RWPE1 (cell line): ENCODE measurements around the gene PGM2.
"Not testable (repeated sequence)": the region's sequence is repeated elsewhere in the genome, so short reads cannot be mapped to it uniquely, and the experiment has no call there.

ENCODE experiments used
- CTCF ChIA-PET: fragments of 350-600 bp; sonication (Branson Sonifier 250); formaldehyde crosslinking; extraction: SDS; loops from one replicate; lab custom pipeline; 2021; lab: Yijun Ruan, JAX
- POLR2A ChIA-PET: fragments of 400-600 bp; formaldehyde crosslinking; extraction: SDS; loops from one replicate; lab custom pipeline; 2020; ENCODE audit warnings: antibody characterized with exemption; ENCODE audit not compliant: low non-redundant PET; lab: Yijun Ruan, JAX
- DNase-seq: peaks from one replicate; pipeline ENCODE4 v3.0.0; 2012; ENCODE audit warnings: low spot score
- H3K27ac ChIP-seq: fragments of 450-650 bp; 2 replicates; pipeline ENCODE4 v1.5.1; 2017
- TF ChIP-seq, protein P1 (sequence below): fragments of 450-650 bp; conservative IDR thresholded peaks from 2 replicates; pipeline ENCODE4 v1.5.1; 2017; ENCODE audit warnings: low read depth, mild to moderate bottlenecking

Gene PGM2

DNA sequence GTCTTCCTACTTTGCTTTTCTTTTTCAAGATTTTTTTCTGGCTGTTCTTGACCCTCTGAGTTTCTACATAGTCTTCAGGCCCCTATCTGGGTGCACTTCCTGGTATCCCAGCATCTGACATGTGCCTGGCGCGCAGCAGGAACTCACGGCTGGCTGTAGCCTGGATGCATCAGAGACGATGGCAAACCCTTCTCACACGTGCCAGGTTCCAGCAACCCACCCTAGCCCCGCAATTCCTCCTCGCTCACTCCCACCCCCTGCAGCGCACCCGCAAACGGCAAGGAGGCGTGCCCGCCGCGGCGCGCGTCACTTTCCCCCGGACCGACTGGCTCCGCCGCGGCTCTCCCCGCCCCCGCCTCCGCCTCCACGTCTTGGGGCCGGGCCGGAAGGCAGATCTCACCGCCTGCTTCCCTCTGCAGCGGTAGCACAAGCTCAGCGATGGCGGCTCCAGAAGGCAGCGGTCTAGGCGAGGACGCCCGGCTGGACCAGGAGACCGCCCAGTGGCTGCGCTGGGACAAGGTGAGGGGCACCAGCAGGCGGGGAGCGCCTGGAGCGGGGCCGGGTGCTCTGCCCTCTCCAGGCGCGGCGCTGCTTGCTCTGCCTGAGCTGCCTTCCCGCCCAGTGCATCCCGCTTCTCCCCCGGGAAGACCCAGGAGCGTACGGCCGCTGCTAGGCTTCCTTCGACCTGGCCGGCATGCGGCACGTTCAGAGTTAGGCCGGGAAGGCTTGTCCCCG lies at the start of gene PGM2:
Gene PGM2 (plus strand): TSS at position 392 of the 735 bp plus-strand sequence. CDS start 47 bp downstream, at position 439.
- ChIA-PET POLR2A (interaction anchor here (1.0 kb wide), 1 partner anchor 65 kb away, joined by 5 read pairs; no protein-coding TSS in a partner anchor), CTCF (interaction anchor here (0.6 kb wide), 1 partner anchor 346 kb away, joined by 3 read pairs; no protein-coding TSS in a partner anchor)
- peak within 1 kb of the TSS; percentile 76 for H3K27ac ChIP-seq
- TF ChIP-seq, protein P1, sequence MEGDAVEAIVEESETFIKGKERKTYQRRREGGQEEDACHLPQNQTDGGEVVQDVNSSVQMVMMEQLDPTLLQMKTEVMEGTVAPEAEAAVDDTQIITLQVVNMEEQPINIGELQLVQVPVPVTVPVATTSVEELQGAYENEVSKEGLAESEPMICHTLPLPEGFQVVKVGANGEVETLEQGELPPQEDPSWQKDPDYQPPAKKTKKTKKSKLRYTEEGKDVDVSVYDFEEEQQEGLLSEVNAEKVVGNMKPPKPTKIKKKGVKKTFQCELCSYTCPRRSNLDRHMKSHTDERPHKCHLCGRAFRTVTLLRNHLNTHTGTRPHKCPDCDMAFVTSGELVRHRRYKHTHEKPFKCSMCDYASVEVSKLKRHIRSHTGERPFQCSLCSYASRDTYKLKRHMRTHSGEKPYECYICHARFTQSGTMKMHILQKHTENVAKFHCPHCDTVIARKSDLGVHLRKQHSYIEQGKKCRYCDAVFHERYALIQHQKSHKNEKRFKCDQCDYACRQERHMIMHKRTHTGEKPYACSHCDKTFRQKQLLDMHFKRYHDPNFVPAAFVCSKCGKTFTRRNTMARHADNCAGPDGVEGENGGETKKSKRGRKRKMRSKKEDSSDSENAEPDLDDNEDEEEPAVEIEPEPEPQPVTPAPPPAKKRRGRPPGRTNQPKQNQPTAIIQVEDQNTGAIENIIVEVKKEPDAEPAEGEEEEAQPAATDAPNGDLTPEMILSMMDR = no peak
- DNase-seq = peak; percentile 76

DNA sequence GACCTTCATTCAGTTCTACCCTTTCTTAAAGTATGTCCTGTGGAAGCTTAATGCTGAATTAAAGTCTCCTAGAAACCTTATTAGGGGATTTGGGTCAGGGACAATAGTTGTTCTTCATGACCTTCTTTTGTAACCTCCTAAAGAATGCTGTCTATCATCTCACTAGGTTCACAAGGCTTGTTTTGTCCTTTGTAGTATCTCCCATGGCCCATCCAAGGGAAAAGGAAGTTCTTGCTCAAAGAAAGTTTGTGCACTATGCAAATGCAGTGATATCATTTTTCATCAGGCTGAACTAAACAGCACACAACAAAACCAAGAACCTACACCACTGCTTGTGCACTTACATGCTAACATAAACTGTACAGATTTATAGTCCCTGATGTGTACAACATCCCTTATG lies 46.6 kb upstream of the PGM2 start:
- TF ChIP-seq, protein P1 = no peak
- DNase-seq = no peak
- no peak overlapping the region for H3K27ac ChIP-seq
- ChIA-PET POLR2A (no interaction called here), CTCF (no interaction called here)

DNA sequence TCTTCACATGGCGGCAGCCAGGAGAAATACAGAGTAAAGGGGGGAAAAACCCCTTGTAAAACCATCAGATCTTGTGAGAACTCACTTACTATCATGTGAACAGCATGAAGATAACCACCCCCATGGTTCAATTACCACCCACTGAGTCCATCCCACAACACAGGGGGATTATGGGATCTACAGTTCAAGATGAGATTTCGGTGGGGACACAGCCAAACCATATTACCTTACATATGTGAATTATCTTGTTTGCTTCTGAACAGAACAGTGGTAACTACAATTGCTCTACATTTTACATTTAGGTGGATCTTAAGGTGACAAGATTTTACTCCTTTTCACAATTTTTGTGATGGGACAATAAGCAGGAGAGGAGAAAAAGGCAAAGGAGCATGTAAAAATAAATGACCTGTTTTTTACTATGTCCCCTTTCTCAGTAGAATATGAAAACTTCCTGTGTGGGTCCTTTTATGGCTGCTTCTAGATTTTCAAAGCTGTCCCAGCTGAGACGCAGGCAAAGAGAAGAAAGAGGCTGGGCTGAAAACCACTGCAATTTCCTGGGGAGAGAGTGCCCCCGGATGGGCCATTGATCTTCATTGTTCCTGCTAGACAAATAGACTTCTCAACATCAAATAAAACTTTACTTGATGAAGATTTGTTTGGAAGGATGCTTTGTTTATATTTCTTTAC lies 45.9 kb upstream of the PGM2 start:
- H3K27ac ChIP-seq = no peak overlapping the region
- TF ChIP-seq, protein P1 = no peak
- ChIA-PET CTCF (interaction anchor here (0.7 to 1.1 kb wide), 2 partner anchors 11 to 181 kb away, joined by 3 to 5 read pairs; no protein-coding TSS in a partner anchor), POLR2A (no interaction called here)
- DNase-seq = no peak

DNA sequence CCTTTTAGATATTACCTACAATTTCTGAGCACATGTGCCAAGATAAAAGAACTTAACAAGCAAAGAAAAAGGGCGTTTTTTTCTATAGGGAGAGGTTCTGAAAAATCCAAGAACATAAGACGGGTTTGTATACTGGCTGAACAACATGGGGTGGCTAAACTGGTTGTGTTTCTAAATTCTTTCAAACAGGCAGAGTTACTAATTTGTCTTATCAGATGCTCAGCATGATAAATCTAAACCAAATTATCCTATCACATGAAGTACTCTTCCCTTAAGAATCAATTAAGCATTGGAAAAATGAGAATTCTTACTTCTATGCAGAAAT lies 45.4 kb upstream of the PGM2 start:
- no peak for DNase-seq
- TF ChIP-seq, protein P1 = no peak
- POLR2A ChIA-PET = no interaction called here
- no peak overlapping the region for H3K27ac ChIP-seq
- CTCF ChIA-PET = interaction anchor here (0.7 to 1.1 kb wide), 2 partner anchors 11 to 182 kb away, joined by 3 to 5 read pairs; no protein-coding TSS in a partner anchor

DNA sequence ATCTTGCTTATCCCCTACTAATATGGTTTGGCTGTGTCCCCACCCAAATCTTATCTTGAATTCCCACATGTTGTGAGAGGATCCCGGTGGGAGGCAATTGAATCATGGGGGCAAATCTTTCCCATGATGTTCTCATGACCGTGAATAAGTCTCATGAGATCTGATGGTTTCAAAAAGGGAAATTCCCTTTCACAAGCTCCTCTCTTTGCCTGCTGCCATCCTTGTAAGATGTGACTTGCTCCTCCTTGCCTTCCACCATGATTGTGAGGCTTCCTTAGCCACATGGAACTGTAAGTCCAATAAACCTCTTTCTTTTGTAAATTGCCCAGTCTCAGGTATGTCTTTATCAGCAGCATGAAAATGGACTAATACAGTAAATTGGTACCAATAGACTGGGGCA lies 40.2 kb upstream of the PGM2 start:
- CTCF ChIA-PET, H3K27ac ChIP-seq, DNase-seq, POLR2A ChIA-PET: not testable (repeated sequence)

DNA sequence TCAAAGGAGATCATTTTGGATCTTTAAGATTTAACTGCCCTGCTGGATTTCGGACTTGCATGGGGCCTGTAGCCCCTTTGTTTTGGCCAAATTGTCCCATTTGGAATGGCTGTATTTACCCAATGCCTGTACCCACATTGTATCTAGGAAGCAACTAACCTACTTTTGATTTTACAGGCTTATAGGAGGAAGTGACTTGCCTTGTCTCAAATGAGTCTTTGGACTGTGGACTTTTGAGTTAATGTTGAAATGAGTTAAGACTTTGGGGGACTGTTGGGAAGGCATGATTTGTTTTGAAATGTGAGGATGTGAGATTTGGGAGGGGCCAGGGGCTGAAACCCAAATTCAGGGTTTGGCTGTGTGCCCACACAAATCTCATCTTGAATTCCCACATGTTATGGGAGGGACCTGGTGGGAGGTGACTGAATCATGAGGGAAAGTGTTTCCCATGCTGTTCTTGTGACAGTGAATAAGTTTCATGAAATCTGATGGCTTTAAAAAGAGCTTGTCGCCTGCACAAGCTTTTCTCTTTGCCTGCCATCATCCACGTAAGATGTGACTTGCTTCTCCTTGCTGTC lies 38.5 kb upstream of the PGM2 start:
- CTCF ChIA-PET, POLR2A ChIA-PET, DNase-seq, H3K27ac ChIP-seq: not testable (repeated sequence)

DNA sequence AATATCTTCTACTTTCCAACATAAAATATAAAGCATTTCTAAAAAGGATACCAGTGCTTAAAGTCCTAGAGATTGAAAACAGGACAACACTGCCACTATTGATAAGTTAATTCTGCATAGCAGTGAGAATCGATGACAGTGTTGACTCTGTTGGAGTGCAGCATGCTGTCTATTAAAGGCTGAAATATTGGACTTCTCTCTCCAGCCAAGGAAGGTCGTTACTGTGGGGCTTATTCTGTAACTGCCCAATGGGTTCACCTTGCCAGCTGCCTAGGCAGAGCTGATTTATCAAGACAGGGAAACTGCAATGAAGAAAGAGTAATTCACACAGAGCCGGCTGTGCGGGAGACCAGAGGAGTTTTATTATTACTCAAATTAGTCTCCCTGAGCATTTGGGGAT lies 37.7 kb upstream of the PGM2 start:
- TF ChIP-seq, protein P1 = no peak
- H3K27ac ChIP-seq = no peak overlapping the region
- no peak for DNase-seq
- ChIA-PET CTCF (interaction anchor here (0.6 kb wide), 2 partner anchors 12 to 47 kb away, joined by 3 read pairs; no protein-coding TSS in a partner anchor), POLR2A (no interaction called here)
